PC-3 (cell line): ENCODE data around the gene ASPSCR1. TPM values are rescaled to one million over a fixed set of nuclear protein-coding genes. Genes with fewer than 3 reads are reported as not detected.

Experiments used
- ATAC-seq: fragments of 200-7000 bp; cut with Tn5 transposase; 2 replicates; pipeline ENCODE4 v1.9.1; 2020; ENCODE audit warnings: mild to moderate bottlenecking, moderate library complexity
- BruUV-seq: library from RNA; stranded (reverse); fragments of 400-500 nt; replicated peaks from 2 replicates; lab custom pipeline; 2021; lab: Mats Ljungman, UMichigan
- CTCF ChIA-PET: fragments of 300-600 bp; sonication (Branson Sonifier 250); formaldehyde crosslinking; loops from one replicate; lab custom pipeline; 2022; ENCODE audit warnings: antibody characterized with exemption; lab: Charles Lee
- POLR2A ChIA-PET: fragments of 300-600 bp; sonication (Branson Sonifier 250); formaldehyde crosslinking; loops from one replicate; lab custom pipeline; 2022; ENCODE audit warnings: antibody characterized with exemption; ENCODE audit not compliant: unreplicated experiment; lab: Charles Lee
- DNase-seq: peaks from one replicate; pipeline ENCODE4 v3.0.0-alpha.2; 2015
- H2AFZ ChIP-seq: fragments of 300-600 bp; sonication (generic); 2 replicates; pipeline ENCODE4 v1.6.0; 2016; ENCODE audit warnings: antibody characterized with exemption, low read length
- H3F3A ChIP-seq: fragments of 300-600 bp; sonication (generic); one replicate; pipeline ENCODE4 v1.6.0; 2017; ENCODE audit warnings: antibody characterized with exemption, low read length, control low read depth, mild to moderate bottlenecking; ENCODE audit not compliant: unreplicated experiment
- H3K27ac ChIP-seq: fragments of 300-600 bp; sonication (generic); 2 replicates; pipeline ENCODE4 v1.5.1; 2016; ENCODE audit warnings: mild to moderate bottlenecking, low read length
- H3K27me3 ChIP-seq: fragments of 300-600 bp; sonication (generic); 2 replicates; pipeline ENCODE4 v1.6.1; 2016; ENCODE audit warnings: low read length, mixed read lengths
- H3K36me3 ChIP-seq: fragments of 300-600 bp; sonication (generic); 2 replicates; pipeline ENCODE4 v1.6.1; 2016; ENCODE audit warnings: low read depth, mixed run types, low read length, mixed read lengths
- H3K4me1 ChIP-seq: fragments of 300-600 bp; sonication (generic); 2 replicates; pipeline ENCODE4 v1.5.1; 2016; ENCODE audit warnings: low read length; ENCODE audit not compliant: insufficient read depth
- H3K4me2 ChIP-seq: fragments of 300-600 bp; sonication (generic); 2 replicates; pipeline ENCODE4 v1.6.0; 2016; ENCODE audit warnings: low read length
- H3K4me3 ChIP-seq: fragments of 300-600 bp; sonication (generic); 2 replicates; pipeline ENCODE4 v1.5.1; 2016; ENCODE audit warnings: mild to moderate bottlenecking, low read length, mixed read lengths
- H3K79me2 ChIP-seq: fragments of 300-600 bp; sonication (generic); 2 replicates; pipeline ENCODE4 v1.6.1; 2017; ENCODE audit warnings: low read length, mixed read lengths
- H3K9ac ChIP-seq: fragments of 300-600 bp; sonication (generic); 2 replicates; pipeline ENCODE4 v1.6.0; 2016; ENCODE audit warnings: mild to moderate bottlenecking, low read length
- H3K9me2 ChIP-seq: fragments of 300-600 bp; sonication (generic); replicated peaks from 2 replicates; pipeline ENCODE4 v1.6.1; 2016; ENCODE audit warnings: mixed run types, low read length, mixed read lengths
- H3K9me3 ChIP-seq: fragments of 300-600 bp; sonication (generic); 2 replicates; pipeline ENCODE4 v1.6.1; 2016; ENCODE audit warnings: low read length, mixed read lengths
- H4K20me1 ChIP-seq: fragments of 300-600 bp; sonication (generic); 2 replicates; pipeline ENCODE4 v1.6.1; 2016; ENCODE audit warnings: low read length, mixed read lengths
- EZH2 ChIP-seq: fragments of 300-600 bp; sonication (generic); IDR thresholded peaks from one replicate; pipeline ENCODE4 v1.6.1; 2017; ENCODE audit warnings: antibody characterized with exemption, mild to moderate bottlenecking, low read length; ENCODE audit not compliant: unreplicated experiment
- EZH2phosphoT487 ChIP-seq: fragments of 300-600 bp; sonication (generic); IDR thresholded peaks from 2 replicates; pipeline ENCODE4 v1.6.1; 2018; ENCODE audit warnings: mild to moderate bottlenecking, antibody characterized with exemption, low read length, borderline replicate concordance
- intact Hi-C: fragments of 100-400 bp; cut with micrococcal nuclease; formaldehyde crosslinking; loops from 2 replicates; pipeline ENCODE4 v1.9.0; 2023
- total RNA-seq: library from RNA; depleted of rRNA; stranded (reverse); fragments of >200 nt; gene quantifications from 2 replicates; pipeline ENCODE4 v1.2.3, GENCODE V29; 2014
- TF ChIP-seq, protein P1 (sequence below): fragments of 300-600 bp; sonication (generic); conservative IDR thresholded peaks from 2 replicates; pipeline ENCODE4 v1.5.1; 2017; ENCODE audit warnings: antibody characterized with exemption, low read depth, mild to moderate bottlenecking, low read length

ASPSCR1 gene
- total RNA-seq, 1 experiment from 2014 or later, result 31.5 TPM

GRCh38 chr17:81955756-81956544 lies 21.5 kb upstream of the ASPSCR1 start:
- Histone ChIP-seq H3K4me2 (no peak overlapping the region), H3K9me3 (no peaks in the 10 kb centered on the region), H2AFZ (no peak overlapping the region), H3K27ac (no peak overlapping the region), H3K9me2 (no peaks in the 10 kb centered on the region), H3K27me3 (peaks cover 22% of the 10 kb centered on the region), H3K9ac (no peak overlapping the region), H3K79me2 (no peaks in the 10 kb centered on the region), H3F3A (no peaks in the 10 kb centered on the region), H3K4me3 (no peak overlapping the region), H3K36me3 (no peaks in the 10 kb centered on the region), H4K20me1 (no peaks in the 10 kb centered on the region), H3K4me1 (no peaks in the 10 kb centered on the region)
- TF ChIP-seq EZH2phosphoT487, result no peak
- no peak for TF ChIP-seq EZH2
- TF ChIP-seq, protein P1, sequence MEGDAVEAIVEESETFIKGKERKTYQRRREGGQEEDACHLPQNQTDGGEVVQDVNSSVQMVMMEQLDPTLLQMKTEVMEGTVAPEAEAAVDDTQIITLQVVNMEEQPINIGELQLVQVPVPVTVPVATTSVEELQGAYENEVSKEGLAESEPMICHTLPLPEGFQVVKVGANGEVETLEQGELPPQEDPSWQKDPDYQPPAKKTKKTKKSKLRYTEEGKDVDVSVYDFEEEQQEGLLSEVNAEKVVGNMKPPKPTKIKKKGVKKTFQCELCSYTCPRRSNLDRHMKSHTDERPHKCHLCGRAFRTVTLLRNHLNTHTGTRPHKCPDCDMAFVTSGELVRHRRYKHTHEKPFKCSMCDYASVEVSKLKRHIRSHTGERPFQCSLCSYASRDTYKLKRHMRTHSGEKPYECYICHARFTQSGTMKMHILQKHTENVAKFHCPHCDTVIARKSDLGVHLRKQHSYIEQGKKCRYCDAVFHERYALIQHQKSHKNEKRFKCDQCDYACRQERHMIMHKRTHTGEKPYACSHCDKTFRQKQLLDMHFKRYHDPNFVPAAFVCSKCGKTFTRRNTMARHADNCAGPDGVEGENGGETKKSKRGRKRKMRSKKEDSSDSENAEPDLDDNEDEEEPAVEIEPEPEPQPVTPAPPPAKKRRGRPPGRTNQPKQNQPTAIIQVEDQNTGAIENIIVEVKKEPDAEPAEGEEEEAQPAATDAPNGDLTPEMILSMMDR, result no peak
- BruUV-seq, result no TSS peak
- no peak for ATAC-seq
- intact Hi-C loops, result no loop called here
- DNase-seq, result no peak
- ChIA-PET POLR2A (no interaction called here), CTCF (no interaction called here)

GRCh38 chr17:81956607-81957589 lies 20.5 kb upstream of the ASPSCR1 start:
- Histone ChIP-seq H3F3A (no peaks in the 10 kb centered on the region), H3K27me3 (peaks cover 22% of the 10 kb centered on the region), H3K9ac (no peak overlapping the region), H3K9me3 (no peaks in the 10 kb centered on the region), H3K4me3 (no peak overlapping the region), H3K9me2 (no peaks in the 10 kb centered on the region), H3K36me3 (no peaks in the 10 kb centered on the region), H3K27ac (no peak overlapping the region), H2AFZ (no peak overlapping the region), H3K4me1 (no peaks in the 10 kb centered on the region), H4K20me1 (no peaks in the 10 kb centered on the region), H3K79me2 (no peaks in the 10 kb centered on the region), H3K4me2 (no peak overlapping the region)
- DNase-seq (no peak), ATAC-seq (no peak)
- POLR2A ChIA-PET, result no interaction called here
- CTCF ChIA-PET, result no interaction called here
- TF ChIP-seq EZH2 (no peak), EZH2phosphoT487 (no peak)
- TF ChIP-seq, protein P1, result no peak
- BruUV-seq, result no TSS peak
- intact Hi-C loops, result no loop called here
